ENCODE data around the gene RPA3.

Gene RPA3

DNA sequence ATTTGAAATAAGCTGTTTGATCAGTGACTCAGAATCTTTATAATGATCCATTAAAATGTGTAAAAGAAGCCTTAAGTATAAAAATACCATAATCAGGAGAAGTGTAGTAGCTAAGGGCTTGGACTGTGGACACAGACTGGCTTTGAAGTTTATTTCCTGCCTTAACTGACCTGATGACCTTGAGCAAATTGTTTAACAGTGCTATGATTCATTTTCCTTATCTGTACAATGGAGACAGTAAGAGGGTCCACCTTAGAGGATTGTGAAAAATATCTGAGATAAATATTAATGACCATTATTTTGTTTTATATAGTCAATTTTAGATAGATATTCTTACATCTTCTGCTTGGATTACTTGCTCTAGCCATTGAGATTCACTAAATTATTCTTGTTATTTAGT, 13.3 kb upstream of the RPA3 start:
- no peak for DNase-seq

DNA sequence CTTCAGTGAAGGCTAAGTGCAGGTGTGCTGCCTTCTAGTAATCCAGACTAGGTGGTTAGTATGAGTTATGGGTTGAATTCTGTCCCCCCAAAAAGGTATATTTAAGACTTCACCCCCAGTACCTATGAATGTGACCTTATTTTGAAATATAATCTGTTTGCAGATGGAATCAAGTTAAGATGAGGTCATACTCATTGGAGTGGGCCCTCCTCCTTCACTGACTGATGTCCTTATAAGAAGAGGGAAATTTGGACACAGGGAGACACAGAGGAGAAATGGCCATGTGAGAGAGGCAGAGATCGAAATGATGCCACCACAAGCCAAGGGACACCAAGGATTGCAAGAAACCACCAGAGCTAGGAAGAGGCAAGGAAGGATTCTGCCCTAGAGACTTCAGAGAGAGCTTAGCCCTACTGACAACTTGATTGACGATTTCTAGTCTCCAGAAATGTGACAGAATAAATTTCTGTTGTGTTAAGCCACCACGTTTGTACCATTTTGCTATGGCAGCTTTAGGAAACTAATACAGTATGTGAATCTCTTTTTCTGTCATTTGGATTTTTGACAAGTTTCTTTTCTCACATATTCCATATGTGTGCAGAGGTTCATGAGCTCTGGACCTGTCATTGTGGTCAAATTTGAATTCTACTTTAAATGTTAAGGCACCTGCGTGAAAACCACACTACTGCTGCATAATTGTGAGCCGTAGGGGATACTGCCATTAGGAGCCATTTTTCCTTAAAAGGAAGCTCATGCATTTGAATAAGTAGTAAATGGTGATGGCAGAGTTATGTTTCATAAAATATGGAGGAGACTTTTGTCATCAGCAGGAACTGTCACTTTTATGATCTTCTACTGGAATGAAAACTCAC, 2.6 kb upstream of the RPA3 start:
- no peak for DNase-seq

DNA sequence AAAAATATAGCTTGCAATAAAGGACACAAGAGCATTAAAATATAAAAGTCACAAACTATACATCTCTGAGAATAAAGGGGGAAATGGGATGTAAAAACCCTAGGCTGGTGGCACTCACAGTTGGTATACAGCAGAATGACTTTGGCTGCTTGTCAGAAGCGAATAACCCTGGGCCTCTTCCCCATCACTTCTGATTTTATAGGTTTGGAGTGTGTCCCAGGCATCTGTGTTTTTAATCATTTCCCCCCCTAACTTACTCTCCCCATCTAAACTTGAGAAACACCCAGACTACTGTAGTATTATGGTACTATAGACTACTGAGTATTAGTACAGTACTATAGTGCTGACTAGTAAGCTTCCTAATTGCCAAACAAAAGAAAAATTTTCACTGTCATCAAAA, 1.8 kb upstream of the RPA3 start:
- no peak for DNase-seq

DNA sequence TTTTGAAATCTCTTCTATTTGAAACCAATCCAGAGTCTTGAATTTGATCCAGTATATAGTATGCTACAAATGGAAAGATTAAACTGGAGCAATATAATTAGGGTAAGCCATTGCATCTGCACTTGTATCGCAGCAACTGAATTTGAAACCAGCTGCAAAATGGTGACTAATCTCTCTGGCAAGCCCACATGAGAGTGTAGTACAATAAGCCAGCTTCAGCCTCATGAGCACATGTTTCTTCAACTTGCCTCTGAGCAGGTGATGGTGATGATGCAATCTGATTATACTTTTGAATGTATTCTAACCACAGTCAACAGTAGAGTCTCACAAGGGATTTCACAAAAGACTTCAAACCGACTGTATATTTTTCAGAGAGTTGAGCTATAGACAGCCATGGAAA, 829 bp upstream of the RPA3 start:
- peak; percentile 71 for DNase-seq

DNA sequence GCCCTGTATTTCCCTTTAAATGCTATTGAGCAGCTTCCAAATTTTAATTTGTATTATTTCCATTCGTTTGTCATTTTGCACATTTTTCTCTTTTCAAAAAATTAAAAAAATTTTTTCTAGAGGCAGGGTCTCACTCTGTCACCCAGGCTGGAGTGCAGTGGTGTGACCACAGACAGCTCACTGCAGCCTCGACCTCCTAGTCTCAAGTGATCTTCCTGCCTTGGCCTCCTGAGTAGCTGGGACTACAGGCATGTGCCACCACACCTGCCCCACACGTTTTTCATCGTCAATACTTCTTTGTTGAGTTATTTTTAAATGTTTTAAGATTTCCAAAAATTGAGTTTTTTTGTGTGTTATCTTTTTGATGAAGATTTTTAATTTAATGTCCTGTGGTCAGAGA, 4.7 kb downstream of the RPA3 start:
- no peak for DNase-seq

DNA sequence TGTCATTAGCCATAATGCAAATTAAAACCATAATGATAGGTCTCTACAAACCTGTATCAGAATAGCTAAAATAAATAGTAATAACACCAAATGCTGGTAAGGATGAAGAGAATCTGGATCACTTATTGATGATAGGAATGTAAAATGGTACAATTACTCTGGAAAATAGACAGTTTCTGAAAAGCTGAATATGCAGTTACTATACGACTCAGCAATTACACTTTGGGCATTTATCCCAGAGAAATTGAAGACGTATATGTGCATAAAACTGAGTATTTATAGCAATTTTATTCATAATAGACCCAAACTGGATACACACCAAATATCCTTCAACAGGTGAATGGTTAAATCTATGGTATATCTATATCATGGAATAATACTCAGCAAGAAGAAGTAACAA, 7.9 kb downstream of the RPA3 start:
- DNase-seq = no peak

DNA sequence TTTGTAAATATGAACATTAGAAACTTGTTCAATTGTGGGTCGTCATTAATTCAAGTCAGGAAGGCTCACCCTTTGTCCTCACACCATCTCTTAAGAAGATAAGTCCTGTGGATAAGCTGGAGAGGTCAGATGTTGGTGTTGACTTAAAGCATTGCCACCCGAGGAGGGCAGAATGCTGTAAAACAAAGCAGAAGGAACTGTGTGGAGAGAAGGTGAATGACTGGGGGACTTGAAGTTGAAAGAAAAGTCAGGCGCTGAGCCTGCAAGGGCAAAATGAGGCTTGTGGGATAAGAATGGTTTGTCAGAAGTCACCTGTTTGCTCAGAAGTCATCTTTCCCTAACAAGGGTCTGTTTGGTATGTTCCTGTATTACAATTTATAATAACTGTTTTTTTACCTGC, 9.1 kb downstream of the RPA3 start:
- DNase-seq = no peak

DNA sequence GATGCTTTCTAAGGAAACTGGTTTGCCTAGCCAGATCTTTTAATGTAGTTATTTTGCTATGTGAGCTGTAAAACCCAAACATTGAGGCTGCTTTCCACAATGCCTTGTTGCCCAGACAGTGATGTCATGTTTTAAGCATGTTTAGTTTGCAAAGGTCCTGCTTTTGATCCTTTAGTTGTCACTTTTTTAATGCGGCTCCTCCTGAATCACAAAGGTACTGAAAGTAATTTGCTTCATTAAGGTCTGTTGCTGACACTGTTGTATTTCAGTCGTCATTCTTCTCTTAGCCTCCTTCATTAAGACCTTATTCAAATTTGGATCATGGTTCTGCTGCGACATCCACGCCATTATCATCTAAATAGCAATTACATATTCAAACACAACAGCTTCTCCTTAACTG, 10.6 kb downstream of the RPA3 start:
- no peak for DNase-seq

DNA sequence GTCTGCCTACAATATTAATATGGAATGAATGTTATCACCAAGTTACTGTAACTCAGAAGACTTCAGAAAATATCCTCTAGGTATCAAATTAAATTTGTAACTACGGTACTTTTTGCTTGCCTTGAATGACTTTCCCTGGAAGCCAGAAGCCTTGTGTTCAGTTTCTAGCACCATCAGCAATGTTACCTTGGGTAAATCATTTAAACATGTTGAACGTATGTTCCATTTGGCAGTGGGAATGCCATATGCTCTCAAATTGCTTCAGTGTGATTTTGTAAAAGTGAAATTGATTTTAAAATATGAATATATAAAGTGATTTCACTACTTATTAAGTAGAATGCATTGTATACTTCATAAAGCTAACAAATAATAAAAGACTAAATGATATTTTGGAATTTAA, 11.2 kb downstream of the RPA3 start:
- no peak for DNase-seq

DNA sequence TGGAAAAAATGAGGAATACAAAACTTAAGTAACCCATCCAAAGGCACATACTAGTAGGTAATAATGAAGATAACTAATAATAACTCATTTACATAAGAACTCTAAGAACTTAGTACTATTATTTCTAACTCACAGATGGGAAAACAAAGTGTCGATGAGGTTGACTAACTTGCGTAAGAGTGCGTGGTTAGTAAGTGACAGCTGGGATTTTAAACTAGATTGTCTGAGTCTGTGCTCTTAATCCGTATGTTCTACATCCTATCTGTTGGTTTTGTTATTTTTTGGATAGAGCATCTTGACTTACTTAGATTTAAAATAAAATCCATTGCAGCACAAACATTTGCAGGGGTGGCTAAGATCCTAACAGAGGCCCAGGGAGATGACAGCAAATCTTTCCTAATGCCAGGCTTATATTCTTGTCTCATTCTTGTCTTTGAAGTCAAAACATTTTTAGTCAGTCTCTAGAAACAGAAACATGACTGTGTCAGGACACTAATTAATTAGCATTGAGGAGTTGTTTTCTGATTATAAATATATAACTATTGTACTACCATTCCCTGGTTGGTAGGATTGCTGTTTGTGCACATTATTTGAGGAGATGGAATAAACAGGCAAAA, 11.7 kb downstream of the RPA3 start:
- no peak for DNase-seq

DNA sequence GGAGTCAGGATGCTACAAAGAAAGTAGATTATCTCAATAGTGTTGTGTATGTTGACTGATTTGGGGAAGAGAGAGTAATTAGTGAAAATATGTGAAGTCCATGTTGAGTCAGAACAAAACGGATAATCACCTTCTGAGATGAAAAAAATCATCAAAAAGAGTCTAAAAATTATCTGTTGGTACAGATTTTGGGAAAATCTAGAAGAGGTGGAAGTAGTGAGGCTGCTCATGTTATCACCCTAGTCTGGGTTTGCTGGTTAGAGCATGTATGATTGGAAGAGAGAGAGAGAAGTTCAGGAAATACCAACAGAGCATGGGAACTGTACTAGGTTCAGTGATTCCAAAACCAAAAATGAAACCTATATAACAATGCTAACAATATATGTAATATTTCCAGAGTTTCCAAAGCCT, 12.3 kb downstream of the RPA3 start:
- DNase-seq = no peak

DNA sequence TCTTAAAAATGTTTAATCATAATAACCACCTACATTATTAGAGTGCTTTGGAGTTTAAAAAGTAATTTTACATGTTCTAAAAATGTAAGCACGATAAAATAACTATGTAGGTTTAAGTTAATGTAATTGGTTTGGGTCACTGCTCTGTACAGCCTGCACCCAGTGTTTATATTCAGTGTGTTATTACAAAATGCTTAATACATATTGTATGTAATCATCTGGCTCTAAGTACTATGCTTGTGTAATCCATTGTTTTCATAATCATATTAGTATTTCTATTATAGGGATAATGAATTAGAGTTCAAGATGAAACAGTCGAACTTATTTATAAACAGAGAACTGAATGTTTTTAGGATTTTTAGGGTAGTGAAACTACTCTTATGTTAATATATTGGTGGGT, 13.1 kb downstream of the RPA3 start:
- no peak for DNase-seq

DNA sequence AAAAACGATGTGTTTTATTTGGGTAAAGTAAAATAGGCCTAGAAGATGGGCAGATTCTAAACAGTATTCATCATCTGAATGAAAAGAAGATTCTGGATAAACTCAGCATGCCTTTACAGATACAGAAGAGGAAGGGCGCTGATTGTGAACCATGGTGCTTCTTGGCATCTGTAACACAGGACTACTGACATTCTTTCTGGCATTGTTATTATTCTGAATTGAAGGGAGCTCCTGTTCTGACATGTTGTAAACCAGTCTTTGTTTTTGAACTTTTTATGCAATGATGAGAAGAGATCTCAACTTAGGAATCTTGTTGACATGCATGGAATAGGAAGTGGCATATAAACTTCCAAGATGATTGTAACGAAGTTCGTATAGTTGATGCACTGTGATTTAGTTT, 13.5 kb downstream of the RPA3 start:
- no peak for DNase-seq

DNA sequence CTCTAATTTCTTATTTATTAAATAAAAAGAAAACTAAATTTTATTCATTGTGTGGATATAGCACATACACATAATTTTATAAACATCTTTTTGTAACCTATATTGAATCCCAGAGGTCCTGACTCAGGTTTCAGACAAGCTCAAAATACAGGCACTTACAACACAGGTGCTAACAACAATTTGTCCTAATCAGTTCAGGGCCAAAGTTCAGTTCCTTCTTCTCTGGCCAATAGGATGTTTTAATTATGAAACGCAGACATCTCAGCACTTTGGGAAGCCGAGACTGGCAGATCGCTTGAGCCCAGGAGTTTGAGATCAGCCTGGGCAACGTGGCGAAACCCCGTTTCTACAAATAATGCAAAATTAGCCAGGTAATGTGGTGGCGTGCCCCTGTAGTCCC, 15.0 kb downstream of the RPA3 start:
- DNase-seq = no peak

DNA sequence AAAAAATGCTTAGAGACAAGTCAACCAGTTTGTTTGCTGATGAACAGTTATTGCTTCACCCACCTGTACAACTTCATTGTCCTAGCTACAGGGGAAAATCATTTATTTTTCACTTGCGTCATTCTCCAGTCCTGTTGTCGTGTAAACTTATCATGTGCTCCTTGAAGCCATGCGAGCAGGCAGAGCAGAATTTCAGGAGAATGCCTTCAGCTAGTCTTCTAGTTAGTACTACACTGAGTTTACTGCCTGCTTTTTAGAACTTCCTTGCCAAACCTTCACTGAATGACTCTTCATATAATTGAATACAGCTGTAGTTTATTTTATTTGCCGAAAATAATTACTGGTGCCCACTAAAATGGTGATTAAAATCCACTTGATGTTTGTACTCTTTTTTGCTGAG, 15.6 kb downstream of the RPA3 start:
- DNase-seq = no peak

DNA sequence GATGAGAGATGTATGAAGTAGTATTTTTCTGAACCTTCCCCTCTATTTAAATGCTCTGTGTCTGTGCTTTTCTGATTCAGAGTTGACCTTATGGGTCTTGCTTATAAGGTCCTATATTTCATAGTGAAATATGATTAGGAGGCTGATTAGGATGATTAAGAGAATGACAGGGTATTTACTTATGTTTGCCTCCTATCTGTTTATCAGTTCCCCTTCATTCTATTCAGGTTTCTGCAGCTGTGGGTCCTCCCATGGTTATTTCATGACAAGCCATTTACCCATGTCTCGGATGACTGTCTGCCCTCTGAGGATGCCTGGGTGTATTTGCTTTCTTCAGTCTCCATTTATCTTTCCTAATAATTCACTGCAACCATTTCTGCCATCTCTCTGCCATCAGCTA, 16.9 kb downstream of the RPA3 start:
- DNase-seq = no peak

DNA sequence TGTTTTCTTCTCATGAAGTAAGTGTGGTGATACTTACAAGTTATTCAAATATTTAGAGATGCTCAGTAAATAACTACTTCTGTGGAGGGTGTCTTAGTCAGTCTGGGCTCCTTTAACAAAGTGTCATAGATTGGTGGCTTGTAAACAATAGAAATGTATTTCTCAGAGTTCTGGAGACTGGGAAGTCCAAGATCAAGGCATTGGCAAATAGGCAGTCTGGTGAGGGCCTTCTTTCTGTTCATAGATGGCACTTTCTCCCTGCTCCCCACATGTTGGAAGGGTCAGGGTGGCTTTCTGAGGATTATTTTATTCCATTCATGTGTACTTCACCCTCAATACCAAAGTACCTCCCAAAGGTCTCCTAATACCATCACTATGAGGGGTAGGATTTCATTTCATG, 18.4 kb downstream of the RPA3 start:
- DNase-seq = no peak

DNA sequence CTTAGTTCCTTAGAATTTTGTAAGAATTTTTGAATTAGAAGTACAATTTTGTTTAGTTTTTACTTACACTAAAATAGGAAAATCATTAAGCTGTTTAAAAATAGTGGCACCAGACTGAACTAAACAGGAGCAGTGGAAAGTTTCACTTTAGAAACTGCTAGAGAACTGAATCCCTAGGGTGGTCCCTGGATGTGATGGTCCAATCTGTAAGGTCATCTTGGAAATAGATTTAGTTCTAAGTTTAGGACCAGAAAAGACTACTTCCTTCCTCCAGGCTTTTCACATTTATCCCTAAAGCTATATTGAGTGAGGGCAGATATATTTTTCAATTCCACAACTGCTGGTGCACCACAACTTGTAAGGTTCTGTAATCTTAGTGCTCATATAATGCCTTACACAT, 19.0 kb downstream of the RPA3 start:
- DNase-seq = no peak

DNA sequence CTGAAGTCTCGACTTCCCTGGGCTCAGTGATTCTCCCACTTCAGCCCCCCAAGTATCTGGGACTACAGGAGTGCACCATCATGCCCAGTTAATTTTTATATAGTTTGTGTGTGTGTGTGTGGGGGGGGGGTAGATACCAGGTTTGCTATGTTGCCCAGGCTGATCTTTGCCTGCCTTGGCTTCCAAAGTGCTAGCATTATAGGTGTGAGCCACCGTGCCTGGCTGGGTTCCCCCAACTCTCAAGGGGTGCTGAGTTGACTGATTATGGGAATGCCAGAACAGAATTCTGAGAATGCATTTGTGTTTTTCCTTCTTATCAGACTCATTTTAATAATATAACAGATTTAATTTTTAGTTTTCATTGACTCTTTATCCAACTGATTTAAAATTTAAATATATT, 19.5 kb downstream of the RPA3 start:
- no peak for DNase-seq

DNA sequence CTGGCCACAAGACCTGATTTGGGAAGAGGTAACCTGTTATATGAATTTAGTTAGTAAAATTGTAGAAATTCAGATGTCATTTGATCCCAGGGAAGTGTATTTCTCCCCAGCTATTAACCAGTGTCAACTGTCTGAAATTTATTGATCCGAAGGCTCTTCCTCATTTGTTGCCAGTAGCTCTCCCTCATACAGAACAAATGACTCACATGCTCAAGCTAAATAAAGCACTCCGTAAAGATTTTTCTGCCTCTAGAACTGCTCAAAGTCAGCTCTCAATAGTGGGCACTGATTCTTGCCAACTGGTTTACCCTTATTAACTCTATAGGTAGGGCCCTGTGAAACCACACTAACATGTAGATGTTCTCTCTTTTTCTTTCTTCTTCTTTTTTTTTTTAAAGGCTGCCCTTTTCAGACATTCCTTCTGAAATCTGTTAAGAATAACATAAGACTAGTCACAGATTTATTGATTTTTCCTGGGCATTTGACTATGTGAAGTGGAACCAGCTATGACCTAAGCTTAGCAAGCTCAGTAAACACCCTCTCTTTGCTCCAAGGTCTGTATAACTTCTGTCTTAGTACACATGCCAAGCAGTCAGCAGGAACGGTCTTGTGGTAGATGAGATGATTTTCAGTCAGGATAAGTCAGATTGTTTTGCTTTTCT, 21.8 kb downstream of the RPA3 start:
- no peak for DNase-seq

DNA sequence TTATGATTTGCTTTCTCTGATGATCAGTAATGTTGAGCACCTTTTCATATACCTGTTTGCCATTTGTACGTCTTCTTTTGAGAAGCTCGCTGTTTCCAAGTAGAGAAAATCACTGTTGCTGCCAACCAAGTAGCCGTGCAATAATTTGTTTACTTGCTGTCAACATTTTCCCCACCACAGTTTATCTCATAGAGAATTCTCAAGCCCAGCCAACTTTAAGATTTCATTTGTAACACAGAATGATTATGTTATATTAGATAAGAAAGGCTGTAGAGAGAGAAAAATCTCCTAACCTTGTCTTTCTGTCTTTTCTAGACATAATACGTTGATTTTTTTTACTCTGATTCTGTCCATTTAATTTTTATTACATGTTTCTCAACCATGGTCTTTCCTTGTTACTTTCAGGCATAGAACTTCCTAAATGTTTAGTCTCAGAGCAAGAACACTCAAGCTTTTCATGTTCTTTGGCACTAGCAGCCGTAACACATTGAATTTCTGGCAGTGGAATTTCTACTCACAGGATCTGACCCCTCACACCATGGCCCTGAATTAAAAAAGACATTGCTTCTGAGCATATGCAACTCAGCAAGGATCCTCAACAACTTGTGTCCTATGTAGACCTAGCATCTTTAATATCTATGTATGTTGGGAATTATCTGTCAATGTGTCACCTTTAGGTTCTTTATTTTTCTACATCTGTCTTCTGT, 23.1 kb downstream of the RPA3 start:
- DNase-seq = no peak

DNA sequence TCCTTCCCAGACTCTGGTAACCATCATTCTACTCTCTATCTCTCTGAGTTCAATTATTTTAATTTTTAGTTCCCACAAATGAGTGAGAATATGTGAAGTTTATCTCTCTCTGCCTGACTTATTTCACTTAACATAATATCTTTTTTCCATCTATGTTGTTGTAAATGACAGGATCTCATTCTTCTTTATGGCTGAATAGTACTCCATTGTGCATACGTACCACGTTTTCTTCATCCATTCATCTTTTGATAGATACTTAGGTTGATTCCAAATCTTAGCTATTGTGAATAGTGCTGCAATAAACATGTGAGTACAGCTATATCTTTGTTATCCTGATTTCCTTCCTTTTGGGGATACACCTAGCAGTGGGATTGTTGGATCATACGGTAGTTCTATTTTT, 23.9 kb downstream of the RPA3 start:
- DNase-seq = no peak

DNA sequence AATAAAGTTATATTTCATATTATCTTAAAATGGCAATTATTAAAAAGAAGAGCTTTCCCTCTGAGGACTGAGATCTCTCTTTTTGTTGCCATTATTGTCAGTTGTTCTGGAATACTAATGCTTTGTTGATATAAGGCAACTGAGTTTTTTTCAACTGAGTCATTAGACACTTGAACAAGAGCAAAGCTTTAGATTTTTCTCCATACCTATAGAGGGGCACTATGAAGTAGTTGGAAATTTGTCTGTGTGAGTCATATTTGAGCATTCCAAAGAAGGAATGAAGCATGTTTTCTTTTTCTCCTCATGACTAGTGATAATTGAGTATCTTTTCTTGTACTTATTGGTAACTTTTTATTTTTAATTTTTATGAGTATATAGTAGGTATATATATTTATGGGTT, 24.5 kb downstream of the RPA3 start:
- DNase-seq = no peak

DNA sequence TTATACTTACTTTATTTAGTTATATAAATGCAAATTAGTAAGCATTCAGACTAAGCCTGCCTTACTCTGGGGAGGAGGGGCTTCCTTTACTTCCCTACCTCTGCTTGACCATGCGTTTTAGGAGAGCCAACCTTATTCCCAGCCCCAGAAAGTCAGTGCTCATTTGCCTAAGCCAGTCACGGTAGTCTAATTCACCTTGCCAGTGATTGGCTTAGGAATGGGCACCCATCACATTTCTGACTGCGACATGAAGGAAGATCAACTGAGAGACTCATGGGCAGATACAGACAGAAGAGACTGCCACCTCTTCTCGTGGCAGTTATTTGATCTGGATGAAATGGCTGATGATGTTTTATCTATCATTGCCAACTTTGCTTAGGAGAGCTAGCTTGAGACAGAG, 29.5 kb downstream of the RPA3 start:
- DNase-seq = no peak

Measured in RPMI8226 (cell line).